ENCODE results near the gene LHPP.

LHPP gene

GRCh38 chr10:124614003-124614659, 152.5 kb downstream of the LHPP start:
- no peaks in the 10 kb centered on the region for H3K27me3 ChIP-seq (ENCODE audit: control insufficient read depth, insufficient read depth, low read length)
- no peaks in the 10 kb centered on the region for H3K9me3 ChIP-seq (replicated peaks; ENCODE audit: low read length)
- H3K4me3 ChIP-seq (ENCODE audit: low read length) = no peak overlapping the region
- H3K9ac ChIP-seq (ENCODE audit: low read depth, low read length) = no peak overlapping the region
- peaks cover 9% of the 10 kb centered on the region for H3K4me1 ChIP-seq (ENCODE audit: control insufficient read depth, insufficient read depth, low read length)
- H3K36me3 ChIP-seq (ENCODE audit: insufficient read depth, low read length) = no peaks in the 10 kb centered on the region
- no peak overlapping the region for H3K4me2 ChIP-seq (ENCODE audit: low read length)

- Histone ChIP-seq H3K4me3 (ENCODE audit: low read length) (no peak overlapping the region), H3K4me2 (ENCODE audit: low read length) (no peak overlapping the region), H3K9ac (ENCODE audit: low read depth, low read length) (no peak overlapping the region), H3K27me3 (ENCODE audit: control insufficient read depth, insufficient read depth, low read length) (no peaks in the 10 kb centered on the region), H3K36me3 (ENCODE audit: insufficient read depth, low read length) (no peaks in the 10 kb centered on the region), H3K4me1 (ENCODE audit: control insufficient read depth, insufficient read depth, low read length) (peaks cover 9% of the 10 kb centered on the region), H3K9me3 (replicated peaks; ENCODE audit: low read length) (no peaks in the 10 kb centered on the region)
Measured at GRCh38 chr10:124615259-124615658, 153.6 kb downstream of the LHPP start.

- H3K4me3 ChIP-seq (ENCODE audit: low read length) = no peak overlapping the region
- H3K4me2 ChIP-seq (ENCODE audit: low read length) = no peak overlapping the region
- no peaks in the 10 kb centered on the region for H3K36me3 ChIP-seq (ENCODE audit: insufficient read depth, low read length)
- peaks cover 9% of the 10 kb centered on the region for H3K4me1 ChIP-seq (ENCODE audit: control insufficient read depth, insufficient read depth, low read length)
- no peak overlapping the region for H3K9ac ChIP-seq (ENCODE audit: low read depth, low read length)
- no peaks in the 10 kb centered on the region for H3K9me3 ChIP-seq (replicated peaks; ENCODE audit: low read length)
- H3K27me3 ChIP-seq (ENCODE audit: control insufficient read depth, insufficient read depth, low read length) = no peaks in the 10 kb centered on the region
Measured at GRCh38 chr10:124616040-124616835, 154.6 kb downstream of the LHPP start.

- Histone ChIP-seq H3K36me3 (ENCODE audit: insufficient read depth, low read length) (no peaks in the 10 kb centered on the region), H3K4me1 (ENCODE audit: control insufficient read depth, insufficient read depth, low read length) (peaks cover 9% of the 10 kb centered on the region), H3K4me2 (ENCODE audit: low read length) (no peak overlapping the region), H3K4me3 (ENCODE audit: low read length) (no peak overlapping the region), H3K9me3 (replicated peaks; ENCODE audit: low read length) (no peaks in the 10 kb centered on the region), H3K9ac (ENCODE audit: low read depth, low read length) (no peak overlapping the region), H3K27me3 (ENCODE audit: control insufficient read depth, insufficient read depth, low read length) (no peaks in the 10 kb centered on the region)
Measured at GRCh38 chr10:124616836-124617130, 155.2 kb downstream of the LHPP start.

GRCh38 chr10:124618470-124619073, 156.9 kb downstream of the LHPP start:
- H3K4me2 ChIP-seq (ENCODE audit: low read length) = no peak overlapping the region
- peaks cover 5% of the 10 kb centered on the region for H3K36me3 ChIP-seq (ENCODE audit: insufficient read depth, low read length)
- no peaks in the 10 kb centered on the region for H3K9me3 ChIP-seq (replicated peaks; ENCODE audit: low read length)
- no peaks in the 10 kb centered on the region for H3K27me3 ChIP-seq (ENCODE audit: control insufficient read depth, insufficient read depth, low read length)
- H3K9ac ChIP-seq (ENCODE audit: low read depth, low read length) = no peak overlapping the region
- no peak overlapping the region for H3K4me3 ChIP-seq (ENCODE audit: low read length)
- H3K4me1 ChIP-seq (ENCODE audit: control insufficient read depth, insufficient read depth, low read length) = no peaks in the 10 kb centered on the region

- Histone ChIP-seq H3K4me1 (ENCODE audit: control insufficient read depth, insufficient read depth, low read length) (no peaks in the 10 kb centered on the region), H3K9me3 (replicated peaks; ENCODE audit: low read length) (no peaks in the 10 kb centered on the region), H3K4me2 (ENCODE audit: low read length) (no peak overlapping the region), H3K36me3 (ENCODE audit: insufficient read depth, low read length) (peaks cover 5% of the 10 kb centered on the region), H3K27me3 (ENCODE audit: control insufficient read depth, insufficient read depth, low read length) (no peaks in the 10 kb centered on the region), H3K9ac (ENCODE audit: low read depth, low read length) (no peak overlapping the region), H3K4me3 (ENCODE audit: low read length) (no peak overlapping the region)
Measured at GRCh38 chr10:124619195-124619594, 157.6 kb downstream of the LHPP start.

GRCh38 chr10:124619802-124620490, 158.3 kb downstream of the LHPP start:
- Histone ChIP-seq H3K4me2 (ENCODE audit: low read length) (no peak overlapping the region), H3K27me3 (ENCODE audit: control insufficient read depth, insufficient read depth, low read length) (no peaks in the 10 kb centered on the region), H3K36me3 (ENCODE audit: insufficient read depth, low read length) (peaks cover 5% of the 10 kb centered on the region), H3K4me3 (ENCODE audit: low read length) (no peak overlapping the region), H3K9ac (ENCODE audit: low read depth, low read length) (no peak overlapping the region), H3K9me3 (replicated peaks; ENCODE audit: low read length) (no peaks in the 10 kb centered on the region), H3K4me1 (ENCODE audit: control insufficient read depth, insufficient read depth, low read length) (no peaks in the 10 kb centered on the region)

GRCh38 chr10:124621637-124622036, 160.0 kb downstream of the LHPP start:
- no peak overlapping the region for H3K4me3 ChIP-seq (ENCODE audit: low read length)
- no peak overlapping the region for H3K4me2 ChIP-seq (ENCODE audit: low read length)
- H3K4me1 ChIP-seq (ENCODE audit: control insufficient read depth, insufficient read depth, low read length) = peaks cover 3% of the 10 kb centered on the region
- H3K9me3 ChIP-seq (replicated peaks; ENCODE audit: low read length) = no peaks in the 10 kb centered on the region
- H3K36me3 ChIP-seq (ENCODE audit: insufficient read depth, low read length) = peaks cover 5% of the 10 kb centered on the region
- H3K9ac ChIP-seq (ENCODE audit: low read depth, low read length) = no peak overlapping the region
- no peaks in the 10 kb centered on the region for H3K27me3 ChIP-seq (ENCODE audit: control insufficient read depth, insufficient read depth, low read length)

GRCh38 chr10:124622158-124622557, 160.5 kb downstream of the LHPP start:
- no peak overlapping the region for H3K4me3 ChIP-seq (ENCODE audit: low read length)
- H3K4me1 ChIP-seq (ENCODE audit: control insufficient read depth, insufficient read depth, low read length) = peaks cover 8% of the 10 kb centered on the region
- H3K27me3 ChIP-seq (ENCODE audit: control insufficient read depth, insufficient read depth, low read length) = no peaks in the 10 kb centered on the region
- H3K36me3 ChIP-seq (ENCODE audit: insufficient read depth, low read length) = peaks cover 5% of the 10 kb centered on the region
- H3K9ac ChIP-seq (ENCODE audit: low read depth, low read length) = no peak overlapping the region
- no peaks in the 10 kb centered on the region for H3K9me3 ChIP-seq (replicated peaks; ENCODE audit: low read length)
- H3K4me2 ChIP-seq (ENCODE audit: low read length) = no peak overlapping the region

- H3K9ac ChIP-seq (ENCODE audit: low read depth, low read length) = no peak overlapping the region
- no peak overlapping the region for H3K4me2 ChIP-seq (ENCODE audit: low read length)
- H3K27me3 ChIP-seq (ENCODE audit: control insufficient read depth, insufficient read depth, low read length) = no peaks in the 10 kb centered on the region
- no peaks in the 10 kb centered on the region for H3K9me3 ChIP-seq (replicated peaks; ENCODE audit: low read length)
- H3K4me1 ChIP-seq (ENCODE audit: control insufficient read depth, insufficient read depth, low read length) = peaks cover 13% of the 10 kb centered on the region
- H3K4me3 ChIP-seq (ENCODE audit: low read length) = no peak overlapping the region
- peaks cover 5% of the 10 kb centered on the region for H3K36me3 ChIP-seq (ENCODE audit: insufficient read depth, low read length)
Measured at GRCh38 chr10:124622866-124623536, 161.4 kb downstream of the LHPP start.

GRCh38 chr10:124624006-124624405, 162.4 kb downstream of the LHPP start:
- no peak overlapping the region for H3K4me3 ChIP-seq (ENCODE audit: low read length)
- peaks cover 13% of the 10 kb centered on the region for H3K4me1 ChIP-seq (ENCODE audit: control insufficient read depth, insufficient read depth, low read length)
- H3K36me3 ChIP-seq (ENCODE audit: insufficient read depth, low read length) = peaks cover 5% of the 10 kb centered on the region
- no peak overlapping the region for H3K4me2 ChIP-seq (ENCODE audit: low read length)
- no peaks in the 10 kb centered on the region for H3K27me3 ChIP-seq (ENCODE audit: control insufficient read depth, insufficient read depth, low read length)
- no peak overlapping the region for H3K9ac ChIP-seq (ENCODE audit: low read depth, low read length)
- no peaks in the 10 kb centered on the region for H3K9me3 ChIP-seq (replicated peaks; ENCODE audit: low read length)
